GM12878 (cell line): ENCODE data around the gene NKX6-1.

ENCODE experiments used
- CTCF ChIP-seq, 3 experiments: IDR thresholded peaks in 2 of 3; conservative IDR thresholded peaks in 1 of 3; 2 replicates each; pipeline ENCODE4 v1.5.1; 2011; ENCODE audit warnings: low read depth in 3 of 3, low read length in 3 of 3, mild to moderate bottlenecking in 3 of 3, control low read depth in 2 of 3, moderate library complexity in 2 of 3, inconsistent platforms in 1 of 3, mixed read lengths in 1 of 3; ENCODE audit not compliant: control insufficient read depth in 2 of 3, insufficient read depth in 1 of 3; ENCODE audit errors: extremely low read depth in 1 of 3
- E2F4 ChIP-seq: IDR thresholded peaks from 2 replicates; pipeline ENCODE4 v1.6.1; 2012; ENCODE audit warnings: low read depth, low read length, improper control_type of control experiment
- EZH2 ChIP-seq: IDR thresholded peaks from 2 replicates; pipeline ENCODE4 v1.6.1; 2012; ENCODE audit warnings: low read depth, mild to moderate bottlenecking, control low read depth, inconsistent platforms, low read length, borderline replicate concordance; ENCODE audit not compliant: control insufficient read depth

- TF ChIP-seq EZH2 (no peak), CTCF (IDR thresholded peaks at IDR 0.05 in 2 of 3, conservative IDR thresholded peaks at IDR 0.05 in 1 of 3; ENCODE audit: control insufficient read depth in 2 of 3, extremely low read depth in 1 of 3, insufficient read depth in 1 of 3, low read depth in 3 of 3, low read length in 3 of 3) (no peak), E2F4 (no peak)
Measured at GRCh38 chr4:84547211-84547610, 48.1 kb upstream of the NKX6-1 start.
